Epithelial cell of esophagus (primary cell): ENCODE results near the gene PHETA1.
"Not testable (repeated sequence)": the region's sequence is repeated elsewhere in the genome, so short reads cannot be mapped to it uniquely, and the experiment has no call there.

Experiments
- DNase-seq: peaks from one replicate; pipeline ENCODE4 v3.0.0; 2010; ENCODE audit warnings: low read depth
- H3K4me3 ChIP-seq: 2 replicates; pipeline ENCODE4 v1.5.1; 2011; ENCODE audit warnings: mild to moderate bottlenecking, low read length, control low read depth
- CTCF ChIP-seq: IDR thresholded peaks from 2 replicates; pipeline ENCODE4 v1.5.1; 2011; ENCODE audit warnings: low read depth, mild to moderate bottlenecking, low read length, control low read depth, inconsistent platforms; ENCODE audit not compliant: insufficient read depth; ENCODE audit errors: missing control alignments

PHETA1 gene

GRCh38 chr12:111404362-111405148 lies 35.7 kb upstream of the PHETA1 start:
- TF ChIP-seq CTCF: no peak
- DNase-seq: no peak
- H3K4me3 ChIP-seq: no peak overlapping the region

DNA sequence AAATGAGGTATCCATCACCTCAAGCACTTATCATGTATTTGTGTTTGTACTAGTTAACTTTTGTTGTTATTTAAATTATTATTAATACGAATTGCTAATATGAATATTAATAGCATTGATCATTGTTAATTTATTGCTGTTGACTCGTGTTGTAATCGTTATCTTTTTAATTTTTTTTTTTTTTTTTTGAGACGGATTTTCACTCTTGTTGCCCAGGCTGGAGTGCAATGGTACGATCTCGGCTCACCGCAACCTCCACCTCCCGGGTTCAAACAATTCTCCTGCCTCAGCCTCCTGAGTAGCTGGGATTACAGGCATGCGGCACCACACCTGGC lies 33.6 kb upstream of the PHETA1 start:
- H3K4me3 ChIP-seq: not testable (repeated sequence)

GRCh38 chr12:111401167-111401605 lies 32.3 kb upstream of the PHETA1 start:
- no peak overlapping the region for H3K4me3 ChIP-seq
- no peak for TF ChIP-seq CTCF
- no peak for DNase-seq

More for the DNA sequence above, 33.6 kb upstream of the PHETA1 start:
- not testable (repeated sequence) for DNase-seq

DNA sequence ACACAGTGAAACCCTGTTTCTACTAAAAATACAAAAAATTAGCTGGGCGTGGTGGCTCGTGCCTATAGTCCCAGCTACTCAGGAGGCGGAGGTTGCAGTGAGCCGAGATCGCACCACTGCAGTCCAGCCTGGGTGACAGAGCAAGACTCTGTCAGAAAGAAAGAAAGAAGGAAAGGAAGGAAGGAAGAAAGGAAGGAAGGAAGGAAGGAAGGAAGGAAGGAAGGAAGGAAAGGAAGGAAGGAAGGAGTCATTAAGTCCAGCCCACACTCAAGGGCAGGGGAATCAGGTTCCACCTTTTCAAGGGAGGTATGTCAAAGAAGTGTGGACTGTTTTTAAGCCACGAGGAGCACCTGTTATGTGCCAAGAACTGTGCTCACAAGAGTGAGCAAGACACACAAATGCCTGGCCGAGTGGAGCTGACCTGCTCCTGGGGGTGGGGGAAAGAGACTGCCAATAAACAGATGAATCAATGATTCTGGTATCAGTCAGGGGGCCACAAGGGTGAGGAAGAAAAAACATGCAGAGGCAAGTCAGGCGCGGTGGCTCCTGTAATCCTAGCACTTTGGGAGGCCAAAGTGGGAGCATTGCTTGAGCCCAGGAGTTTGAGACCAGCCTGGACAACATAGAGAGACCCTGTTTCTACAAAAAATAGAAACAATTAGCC lies 31.0 kb upstream of the PHETA1 start:
- not testable (repeated sequence) for H3K4me3 ChIP-seq

GRCh38 chr12:111398530-111398929 lies 29.6 kb upstream of the PHETA1 start:
- TF ChIP-seq CTCF: no peak
- H3K4me3 ChIP-seq: no peak overlapping the region
- no peak for DNase-seq

More for the DNA sequence above, 31.0 kb upstream of the PHETA1 start:
- not testable (repeated sequence) for DNase-seq

- H3K4me3 ChIP-seq: no peak overlapping the region
- TF ChIP-seq CTCF: peak; percentile 88
- peak; percentile 77 for DNase-seq
Measured at GRCh38 chr12:111396726-111397445, 28.0 kb upstream of the PHETA1 start.

GRCh38 chr12:111396271-111396670 lies 27.4 kb upstream of the PHETA1 start:
- peak; percentile 45 for DNase-seq
- H3K4me3 ChIP-seq: not testable (repeated sequence)

- no peak for TF ChIP-seq CTCF
- no peak for DNase-seq
Measured at GRCh38 chr12:111395336-111396187, 26.7 kb upstream of the PHETA1 start.

More at GRCh38 chr12:111395336-111396187, 26.7 kb upstream of the PHETA1 start:
- no peak overlapping the region for H3K4me3 ChIP-seq
